GM18498 (cell line): ENCODE data around the gene MRPS7.

Experiments used
- ATAC-seq: cut with Tn5 transposase; IDR thresholded peaks from one replicate; pipeline ENCODE4 v1.9.1; 2021; ENCODE audit warnings: mild to moderate bottlenecking, moderate library complexity; ENCODE audit not compliant: unreplicated experiment

MRPS7 gene

DNA sequence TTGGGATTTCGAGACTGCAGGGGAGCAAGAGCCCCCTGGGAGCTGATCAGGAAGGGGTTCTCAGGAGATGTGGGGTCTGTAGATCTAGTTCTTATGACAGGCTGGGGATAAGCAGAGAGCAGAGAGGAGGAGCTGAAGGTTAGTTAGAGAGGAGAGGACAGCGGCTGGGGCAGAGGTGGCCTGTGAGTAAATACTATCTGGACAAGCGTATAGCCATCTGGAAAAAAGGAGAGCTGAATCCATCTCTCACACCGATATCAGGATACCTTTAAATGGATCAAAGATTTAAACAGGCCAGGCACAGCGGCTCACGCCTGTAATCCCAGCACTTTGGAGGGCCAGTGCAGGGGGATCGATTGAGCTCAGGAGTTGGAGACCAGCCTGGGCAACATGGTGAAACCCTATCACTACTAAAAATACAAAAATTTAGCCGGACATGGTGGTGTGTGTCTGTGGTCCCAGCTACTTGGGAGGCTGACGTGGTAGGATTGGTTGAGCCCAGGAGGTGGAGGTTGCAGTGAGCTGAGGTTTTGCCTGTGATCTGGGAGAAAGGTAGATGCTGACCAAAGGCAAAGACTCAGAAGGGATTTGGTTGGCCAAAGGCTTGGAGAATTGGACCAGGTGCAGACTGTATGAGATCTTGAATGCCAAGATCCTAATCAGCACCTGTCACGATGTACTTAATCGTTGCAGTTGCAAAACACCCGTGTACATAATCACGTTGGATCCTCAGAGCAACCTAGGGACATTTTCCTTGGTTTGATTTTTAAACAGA lies 46.5 kb downstream of the MRPS7 start:
- ATAC-seq: no peak

DNA sequence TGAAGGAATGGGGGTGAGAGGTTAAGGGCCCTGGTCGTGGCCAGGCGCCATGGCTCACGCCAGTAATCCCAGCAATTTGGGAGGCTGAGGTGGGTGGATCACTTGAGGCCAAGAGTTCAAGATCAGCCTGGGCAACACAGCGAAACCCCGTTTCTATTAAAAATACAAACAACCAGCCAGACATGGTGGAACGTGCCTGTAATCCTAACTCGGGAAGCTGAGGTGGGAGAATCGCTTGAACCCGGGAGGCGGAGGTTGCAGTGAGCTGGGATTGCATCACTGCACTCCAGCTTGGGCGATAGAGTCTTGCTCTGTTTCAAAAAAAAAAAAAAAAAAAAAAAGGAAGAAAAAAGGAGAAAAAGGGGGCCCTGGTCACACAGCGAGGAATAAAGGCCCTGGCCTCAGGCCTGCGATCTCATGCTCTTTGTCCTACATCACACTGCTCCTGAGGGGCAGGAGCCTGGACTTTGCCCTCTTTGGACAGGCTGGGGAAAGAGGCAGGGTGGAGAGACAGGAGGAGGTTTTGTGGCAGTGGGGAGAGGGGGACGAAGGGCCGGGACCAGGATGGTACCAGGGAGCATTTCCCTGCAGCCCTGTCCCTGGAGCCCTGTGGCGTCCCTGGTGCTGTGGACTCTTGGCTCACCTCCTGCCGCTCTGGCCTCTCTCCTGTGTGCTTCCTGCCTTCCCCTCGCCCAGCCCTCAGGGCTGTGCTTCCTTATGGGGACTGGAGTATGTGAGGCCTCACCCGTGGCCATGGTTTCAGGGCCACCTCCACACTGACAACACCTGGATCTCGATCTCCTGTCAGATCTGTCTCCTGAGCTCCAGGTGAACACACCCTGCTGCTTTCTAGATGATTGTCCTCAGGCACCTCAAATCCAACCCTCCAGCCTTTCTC lies 47.3 kb downstream of the MRPS7 start:
- no peak for ATAC-seq

DNA sequence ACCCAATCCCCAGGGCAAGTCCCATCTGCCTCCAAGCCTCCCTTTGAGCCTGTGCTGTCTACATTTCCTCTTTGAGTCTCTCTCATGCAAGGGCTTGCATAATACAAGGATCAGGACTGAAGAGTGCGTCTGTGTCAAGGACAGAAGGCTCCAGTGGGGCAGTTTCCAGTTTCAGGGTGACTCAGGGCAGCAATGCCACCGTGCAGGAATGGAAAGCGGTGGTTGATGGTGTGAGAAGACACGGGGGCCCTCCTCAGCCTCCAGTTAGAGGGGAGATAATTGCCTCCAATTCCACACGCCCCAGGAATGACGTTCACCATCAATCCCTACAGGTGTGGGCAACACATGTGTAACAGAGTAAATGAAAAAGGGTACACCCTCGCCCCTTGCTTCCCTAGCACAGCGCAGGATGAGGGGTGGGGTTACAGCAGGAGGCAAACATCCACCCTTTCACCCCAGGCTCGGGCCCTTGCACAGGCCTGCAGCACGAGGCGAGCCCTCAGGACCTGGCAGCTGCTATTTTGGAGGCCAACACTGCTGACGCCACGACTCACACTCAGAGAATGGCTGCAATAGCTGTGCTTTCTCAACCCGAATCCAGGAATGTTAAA lies 52.4 kb downstream of the MRPS7 start:
- ATAC-seq: peak; percentile 53

DNA sequence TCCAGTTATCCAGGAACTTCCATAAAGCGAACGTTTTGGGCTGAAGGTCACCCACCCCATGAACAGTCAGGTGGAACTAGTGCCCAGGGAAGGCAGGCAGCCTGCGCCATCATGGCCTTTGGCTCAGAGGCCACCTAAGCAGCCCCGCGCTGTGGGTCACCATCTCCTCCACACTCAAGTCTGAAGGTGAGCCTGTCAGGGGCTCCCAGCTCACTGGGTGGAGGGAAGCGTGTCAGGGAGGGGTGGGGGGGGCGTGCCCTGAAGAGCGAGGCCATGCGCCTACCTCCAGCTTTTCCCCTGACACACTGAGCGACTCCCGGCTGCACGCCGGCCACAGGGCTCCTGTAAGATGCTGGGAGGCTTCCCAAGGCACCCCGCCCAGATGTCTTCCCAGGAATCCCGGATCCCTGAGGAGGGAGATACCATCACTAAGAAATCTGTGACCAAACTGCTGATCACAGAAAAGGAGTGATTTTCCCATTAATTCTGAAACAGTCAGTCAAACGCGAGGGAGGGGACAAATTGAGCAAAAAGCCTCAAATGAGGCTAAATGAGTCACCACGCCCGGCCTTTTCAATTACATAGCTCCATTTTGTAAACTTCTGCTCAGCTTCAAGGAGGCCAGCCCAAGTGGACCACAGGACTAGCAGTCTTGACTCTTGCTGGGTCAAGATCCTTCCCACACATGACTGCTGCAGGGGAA lies 54.0 kb downstream of the MRPS7 start:
- no peak for ATAC-seq
